ENCODE measurements around the gene OR7D4. TPM values are rescaled to one million over a fixed set of nuclear protein-coding genes. Genes with fewer than 3 reads are reported as not detected.
"Not testable (repeated sequence)": the region's sequence is repeated elsewhere in the genome, so short reads cannot be mapped to it uniquely, and the experiment has no call there.

Gene OR7D4
- total RNA-seq, 1 experiment from 2014 or later, result not detected

GRCh38 chr19:9205501-9206113 lies 13.8 kb downstream of the OR7D4 start:
- Histone ChIP-seq H2AFZ (ENCODE audit: low read length) (no peak overlapping the region), H4K91ac (ENCODE audit: insufficient read length, low read depth, low read length) (no peak overlapping the region), H3K79me2 (ENCODE audit: insufficient read depth, low read length) (no peaks in the 10 kb centered on the region), H3K4me1 (ENCODE audit: insufficient read depth, low read length) (no peaks in the 10 kb centered on the region), H2BK15ac (ENCODE audit: low read depth, low read length) (no peak overlapping the region), H3K9me3 (ENCODE audit: control insufficient read depth, low read depth, low read length) (peaks cover 15% of the 10 kb centered on the region), H4K5ac (ENCODE audit: insufficient read length, low read depth, low read length) (no peak overlapping the region), H2BK20ac (ENCODE audit: low read depth, low read length, poor library complexity, severe bottlenecking) (no peak overlapping the region), H2BK5ac (ENCODE audit: insufficient read length, low read length) (no peak overlapping the region), H3K18ac (ENCODE audit: insufficient read length, low read depth, low read length) (no peak overlapping the region), H4K20me1 (ENCODE audit: control insufficient read depth, insufficient read depth, insufficient read length) (no peaks in the 10 kb centered on the region), H3K27me3 (ENCODE audit: insufficient read depth, low read length) (no peaks in the 10 kb centered on the region), H3T11ph (ENCODE audit: low read length) (no peak overlapping the region), H2BK120ac (ENCODE audit: low read depth, low read length, poor library complexity, severe bottlenecking) (no peak overlapping the region), H3K4me2 (ENCODE audit: insufficient read depth, insufficient read length, low read length) (no peak overlapping the region), H3K14ac (ENCODE audit: insufficient read depth, low read length) (no peak overlapping the region), H3K23ac (ENCODE audit: insufficient read length, low read depth, low read length) (no peak overlapping the region), H3K4ac (ENCODE audit: low read depth, low read length) (no peak overlapping the region), H3K9ac (ENCODE audit: extremely low read depth, insufficient read length, low read length) (no peak overlapping the region), H4K8ac (replicated peaks; ENCODE audit: insufficient read length, low read depth, low read length) (no peak overlapping the region), H3K56ac (ENCODE audit: insufficient read length, low read depth, low read length) (no peak overlapping the region), H2BK12ac (ENCODE audit: insufficient read length, low read depth, low read length) (no peak overlapping the region), H3K79me1 (ENCODE audit: insufficient read depth, low read depth, low read length, poor library complexity, severe bottlenecking) (no peaks in the 10 kb centered on the region), H3K27ac (ENCODE audit: insufficient read length, low read depth, low read length) (no peak overlapping the region), H3K23me2 (ENCODE audit: insufficient read length, low read depth, low read length, poor library complexity, severe bottlenecking) (no peaks in the 10 kb centered on the region), H2AK5ac (ENCODE audit: insufficient read length, low read length) (no peak overlapping the region)
- H3K27ac Mint-ChIP-seq, result no peak overlapping the region
- no peak overlapping the region for H3K4me3 Mint-ChIP-seq
- H3K36me3 Mint-ChIP-seq (ENCODE audit: insufficient read depth in 1 of 3, low read depth in 3 of 3), result peaks cover 0 to 3% (median 0%) of the 10 kb centered on the region in 3 experiments; a peak in 4 of 7 replicates
- WGBS (ENCODE audit: extremely low coverage, insufficient read length, low lambda C conversion rate), result no CpG with 5 or more reads among the region's 13 CpGs
- H3K9me3 Mint-ChIP-seq, result peaks cover 64 to 69% of the 10 kb centered on the region in 2 experiments
- H3K4me1 Mint-ChIP-seq, result no peaks in the 10 kb centered on the region
- TF ChIP-seq CTCF (conservative IDR thresholded peaks at IDR 0.05), result peak; percentile 92
- peaks cover 3% of the 10 kb centered on the region for H3K27me3 Mint-ChIP-seq (ENCODE audit: low read depth)
- DNase-seq, result peak; percentile 78

- H4K20me1 ChIP-seq (ENCODE audit: control insufficient read depth, insufficient read depth, insufficient read length); H4K91ac ChIP-seq (ENCODE audit: insufficient read length, low read depth, low read length); H2AFZ ChIP-seq (ENCODE audit: low read length); H2BK12ac ChIP-seq (ENCODE audit: insufficient read length, low read depth, low read length); H3K4me3 Mint-ChIP-seq; H3K23me2 ChIP-seq (ENCODE audit: insufficient read length, low read depth, low read length, poor library complexity, severe bottlenecking); H2AK5ac ChIP-seq (ENCODE audit: insufficient read length, low read length); H3T11ph ChIP-seq (ENCODE audit: low read length); H3K9me3 ChIP-seq (ENCODE audit: control insufficient read depth, low read depth, low read length); H4K8ac ChIP-seq (replicated peaks; ENCODE audit: insufficient read length, low read depth, low read length); H3K9ac ChIP-seq (ENCODE audit: extremely low read depth, insufficient read length, low read length); H2BK20ac ChIP-seq (ENCODE audit: low read depth, low read length, poor library complexity, severe bottlenecking); H3K14ac ChIP-seq (ENCODE audit: insufficient read depth, low read length); H2BK5ac ChIP-seq (ENCODE audit: insufficient read length, low read length); H3K23ac ChIP-seq (ENCODE audit: insufficient read length, low read depth, low read length); H4K5ac ChIP-seq (ENCODE audit: insufficient read length, low read depth, low read length); DNase-seq; H2BK120ac ChIP-seq (ENCODE audit: low read depth, low read length, poor library complexity, severe bottlenecking); H3K27me3 Mint-ChIP-seq (ENCODE audit: low read depth); H3K36me3 Mint-ChIP-seq (ENCODE audit: insufficient read depth in 1 of 3, low read depth in 3 of 3); H3K4me1 ChIP-seq (ENCODE audit: insufficient read depth, low read length); H3K4ac ChIP-seq (ENCODE audit: low read depth, low read length); H3K27me3 ChIP-seq (ENCODE audit: insufficient read depth, low read length); H3K79me1 ChIP-seq (ENCODE audit: insufficient read depth, low read depth, low read length, poor library complexity, severe bottlenecking); H3K4me2 ChIP-seq (ENCODE audit: insufficient read depth, insufficient read length, low read length); H3K4me1 Mint-ChIP-seq; H3K79me2 ChIP-seq (ENCODE audit: insufficient read depth, low read length); H3K27ac ChIP-seq (ENCODE audit: insufficient read length, low read depth, low read length); H3K56ac ChIP-seq (ENCODE audit: insufficient read length, low read depth, low read length); H3K27ac Mint-ChIP-seq; H3K18ac ChIP-seq (ENCODE audit: insufficient read length, low read depth, low read length); H2BK15ac ChIP-seq (ENCODE audit: low read depth, low read length): not testable (repeated sequence)
- WGBS (ENCODE audit: extremely low coverage, insufficient read length, low lambda C conversion rate), result no CpG with 5 or more reads among the region's 2 CpGs
- peaks cover 77 to 79% of the 10 kb centered on the region in 2 experiments for H3K9me3 Mint-ChIP-seq
Measured at GRCh38 chr19:9198044-9198443, 21.3 kb downstream of the OR7D4 start.

All from H9 (cell line).